Measurements from ENCODE around the gene LMF1. TPM values are rescaled to one million over a fixed set of nuclear protein-coding genes. Genes with fewer than 3 reads are reported as not detected.

The LMF1 gene
- total and polyA plus RNA-seq, 2 donors (not counting 1 experiment from before 2014, with no cell fraction given): 36.4 to 63.2 TPM

DNA sequence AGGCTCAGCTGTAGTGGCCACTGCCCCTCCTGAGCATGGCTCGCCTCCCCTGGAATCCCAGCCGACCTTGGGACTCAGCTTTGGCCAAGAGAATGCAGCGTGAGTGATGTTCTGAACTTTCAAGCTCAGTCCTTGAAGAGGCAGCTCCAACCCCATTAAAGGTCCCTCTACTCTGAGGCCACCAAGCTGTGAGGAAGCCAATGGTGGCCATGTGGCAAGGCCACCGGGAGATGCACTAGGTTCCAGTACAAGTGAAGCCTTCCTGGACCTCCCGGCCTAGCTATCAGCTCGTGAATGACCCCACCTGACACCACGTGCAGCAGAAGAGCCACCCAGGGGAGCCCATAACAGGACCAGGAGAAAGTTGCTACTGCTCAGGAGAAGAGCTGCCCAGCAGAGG is 88.5 kb downstream of the LMF1 start:
- H3K79me2 ChIP-seq (ENCODE audit: control insufficient read depth, insufficient read depth, low read length): no peaks in the 10 kb centered on the region
- H3K9me3 ChIP-seq (ENCODE audit: control extremely low read depth in 1 of 3, control insufficient read depth in 2 of 3, insufficient read depth in 1 of 3, low read length in 2 of 3): peaks cover 0 to 44% (median 17%) of the 10 kb centered on the region in 3 donors
- no peak overlapping the region for H3K9ac ChIP-seq (ENCODE audit: low read length)
- H3K36me3 ChIP-seq (replicated peaks in 1 of 2; ENCODE audit: control extremely low read depth in 1 of 2, control insufficient read depth in 1 of 2, extremely low read depth in 1 of 2, insufficient read depth in 2 of 2, low read length in 1 of 2): no peaks in the 10 kb centered on the region
- H3K27me3 ChIP-seq (replicated peaks in 1 of 4; ENCODE audit: control extremely low read depth in 1 of 4, control insufficient read depth in 3 of 4, insufficient read depth in 4 of 4, low read length in 3 of 4): no peaks in the 10 kb centered on the region
- Mint-ChIP-seq H3K9me3 (ENCODE audit: insufficient read depth) (peaks cover 3% of the 10 kb centered on the region), H3K27ac (no peak overlapping the region), H3K4me3 (no peak overlapping the region), H3K4me1 (peaks cover 9% of the 10 kb centered on the region), H3K27me3 (no peaks in the 10 kb centered on the region)
- TF ChIP-seq CTCF (IDR thresholded peaks at IDR 0.05) (no peak), EZH2 (IDR thresholded peaks at IDR 0.05; ENCODE audit: borderline replicate concordance, insufficient read depth, low read depth, low read length, poor library complexity, severe bottlenecking) (no peak)
- H3K27ac ChIP-seq (ENCODE audit: low read length in 2 of 2): no peak overlapping the region
- no peaks in the 10 kb centered on the region for H4K20me1 ChIP-seq (ENCODE audit: control insufficient read depth, insufficient read depth, low read length, poor library complexity, severe bottlenecking)
- ChIA-PET POLR2A (no interaction called here), CTCF (no interaction called here)
- no peak overlapping the region for H2AFZ ChIP-seq (ENCODE audit: insufficient read depth, low read depth, low read length, poor library complexity, severe bottlenecking)
- intact Hi-C loops (cut with micrococcal nuclease): no loop called here
- no peak for ATAC-seq (ENCODE audit: low read depth)
- H3K4me2 ChIP-seq (replicated peaks; ENCODE audit: low read depth, low read length, poor library complexity, severe bottlenecking): no peak overlapping the region
- no peak overlapping the region for H3K4me3 ChIP-seq (ENCODE audit: control extremely low read depth in 1 of 5, extremely low read depth in 1 of 5, insufficient read depth in 1 of 5, low read depth in 2 of 5, low read length in 4 of 5)
- H3K4me1 ChIP-seq (ENCODE audit: control insufficient read depth in 2 of 2, insufficient read depth in 2 of 2, low read length in 2 of 2): peaks cover 0 to 11% of the 10 kb centered on the region in 2 donors
- no peak for DNase-seq
- 92% methylated on average over 7 of the region's 7 CpGs for WGBS (ENCODE audit: insufficient coverage)

DNA sequence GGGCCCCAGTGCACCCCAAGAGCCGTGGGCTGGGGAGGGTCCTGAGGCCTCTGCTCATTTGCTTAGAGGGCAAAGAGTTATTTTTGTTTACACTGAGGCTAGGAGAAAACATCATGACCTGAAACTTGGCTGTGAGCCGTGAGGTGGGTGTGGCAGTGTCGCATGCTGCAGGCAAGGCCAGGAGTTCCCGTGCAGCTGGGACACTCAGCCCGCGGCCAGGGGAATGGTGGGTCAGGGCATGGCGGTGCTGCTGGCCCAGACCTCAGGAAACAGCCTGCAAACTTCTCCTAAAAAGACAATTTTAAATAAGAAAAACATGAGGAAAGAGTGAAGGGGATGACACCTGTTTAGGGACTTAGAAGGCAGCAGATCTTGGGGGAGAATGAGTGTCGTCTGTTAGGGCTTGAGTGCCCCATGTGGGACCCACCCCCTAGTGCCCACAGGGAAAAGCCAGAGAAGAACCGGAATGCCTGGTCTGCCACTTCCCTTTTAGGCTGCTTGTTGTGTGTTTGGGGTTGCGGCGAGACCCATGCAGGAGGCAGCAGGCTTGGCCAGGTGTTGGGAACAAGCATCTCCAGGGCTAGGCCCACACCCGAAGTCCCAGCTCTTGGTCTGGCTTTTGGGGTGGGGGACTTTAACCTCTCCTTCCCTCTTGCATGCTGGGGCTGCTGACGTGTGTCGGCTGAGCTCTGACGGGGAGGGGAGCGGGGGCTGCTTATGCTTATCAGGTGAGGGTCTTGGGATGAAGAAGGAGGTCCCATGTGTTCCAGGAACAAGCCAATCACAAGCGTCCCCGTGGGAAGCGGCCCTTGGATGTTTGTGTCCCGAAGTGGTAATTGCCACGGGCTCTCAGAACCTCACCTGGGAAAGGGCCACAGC is 89.3 kb downstream of the LMF1 start:
- 86% methylated on average over 16 of the region's 21 CpGs for WGBS (ENCODE audit: insufficient coverage)
- Histone ChIP-seq H3K4me2 (replicated peaks; ENCODE audit: low read depth, low read length, poor library complexity, severe bottlenecking) (no peak overlapping the region), H3K27ac (ENCODE audit: low read length in 2 of 2) (no peak overlapping the region), H3K4me1 (ENCODE audit: control insufficient read depth in 2 of 2, insufficient read depth in 2 of 2, low read length in 2 of 2) (peaks cover 0 to 12% of the 10 kb centered on the region in 2 donors), H3K36me3 (replicated peaks in 1 of 2; ENCODE audit: control extremely low read depth in 1 of 2, control insufficient read depth in 1 of 2, extremely low read depth in 1 of 2, insufficient read depth in 2 of 2, low read length in 1 of 2) (no peaks in the 10 kb centered on the region), H4K20me1 (ENCODE audit: control insufficient read depth, insufficient read depth, low read length, poor library complexity, severe bottlenecking) (no peaks in the 10 kb centered on the region), H3K4me3 (ENCODE audit: control extremely low read depth in 1 of 5, extremely low read depth in 1 of 5, insufficient read depth in 1 of 5, low read depth in 2 of 5, low read length in 4 of 5) (no peak overlapping the region), H3K9ac (ENCODE audit: low read length) (no peak overlapping the region), H3K9me3 (ENCODE audit: control extremely low read depth in 1 of 3, control insufficient read depth in 2 of 3, insufficient read depth in 1 of 3, low read length in 2 of 3) (peaks cover 0 to 42% (median 17%) of the 10 kb centered on the region in 3 donors), H3K27me3 (replicated peaks in 1 of 4; ENCODE audit: control extremely low read depth in 1 of 4, control insufficient read depth in 3 of 4, insufficient read depth in 4 of 4, low read length in 3 of 4) (no peaks in the 10 kb centered on the region), H2AFZ (ENCODE audit: insufficient read depth, low read depth, low read length, poor library complexity, severe bottlenecking) (no peak overlapping the region), H3K79me2 (ENCODE audit: control insufficient read depth, insufficient read depth, low read length) (no peaks in the 10 kb centered on the region)
- ChIA-PET POLR2A (no interaction called here), CTCF (no interaction called here)
- intact Hi-C loops (cut with micrococcal nuclease): no loop called here
- H3K27ac Mint-ChIP-seq: no peak overlapping the region
- no peak overlapping the region for H3K4me3 Mint-ChIP-seq
- H3K27me3 Mint-ChIP-seq: no peaks in the 10 kb centered on the region
- DNase-seq (no peak), ATAC-seq (ENCODE audit: low read depth) (no peak)
- no peak for TF ChIP-seq EZH2 (IDR thresholded peaks at IDR 0.05; ENCODE audit: borderline replicate concordance, insufficient read depth, low read depth, low read length, poor library complexity, severe bottlenecking)
- no peak for TF ChIP-seq CTCF (IDR thresholded peaks at IDR 0.05)
- H3K9me3 Mint-ChIP-seq (ENCODE audit: insufficient read depth): peaks cover 3% of the 10 kb centered on the region
- peaks cover 14% of the 10 kb centered on the region for H3K4me1 Mint-ChIP-seq

Data from B cell (primary cell).